Fibroblast of mammary gland (primary cell): ENCODE measurements around the gene LDB2.

Source experiments
- DNase-seq: peaks from one replicate; pipeline ENCODE4 v3.0.0-alpha.2; 2010; ENCODE audit warnings: low read depth
- H3K4me3 ChIP-seq: 2 replicates; pipeline ENCODE4 v1.5.1; 2011; ENCODE audit warnings: low read depth, mild to moderate bottlenecking, low read length, moderate library complexity; ENCODE audit not compliant: control insufficient read depth
- CTCF ChIP-seq: conservative IDR thresholded peaks from 2 replicates; pipeline ENCODE4 v1.5.1; 2011; ENCODE audit warnings: low read depth, low read length, inconsistent platforms; ENCODE audit not compliant: control insufficient read depth, insufficient read depth

Gene LDB2

GRCh38 chr4:16715482-16715881 lies 183.0 kb downstream of the LDB2 start:
- peak; percentile 9 for DNase-seq
- no peak overlapping the region for H3K4me3 ChIP-seq
- TF ChIP-seq CTCF, result no peak

GRCh38 chr4:16714191-16714590 lies 184.3 kb downstream of the LDB2 start:
- DNase-seq, result no peak
- no peak for TF ChIP-seq CTCF

GRCh38 chr4:16713696-16714095 lies 184.7 kb downstream of the LDB2 start:
- H3K4me3 ChIP-seq, result no peak overlapping the region
- no peak for DNase-seq
- no peak for TF ChIP-seq CTCF

More at GRCh38 chr4:16714191-16714590, 184.3 kb downstream of the LDB2 start:
- H3K4me3 ChIP-seq, result no peak overlapping the region

- no peak for DNase-seq
- no peak for TF ChIP-seq CTCF
- H3K4me3 ChIP-seq, result no peak overlapping the region
These were observed 185.2 kb downstream of the LDB2 start for GRCh38 chr4:16713271-16713670.

GRCh38 chr4:16710198-16710597 lies 188.2 kb downstream of the LDB2 start:
- H3K4me3 ChIP-seq, result no peak overlapping the region
- no peak for DNase-seq
- no peak for TF ChIP-seq CTCF

- peak; percentile 45 for DNase-seq
- TF ChIP-seq CTCF, result no peak
- H3K4me3 ChIP-seq, result no peak overlapping the region
These were observed 190.6 kb downstream of the LDB2 start for GRCh38 chr4:16707874-16708273.

- TF ChIP-seq CTCF, result no peak
These were observed 192.2 kb downstream of the LDB2 start for GRCh38 chr4:16706251-16706650.

More at GRCh38 chr4:16706251-16706650, 192.2 kb downstream of the LDB2 start:
- no peak overlapping the region for H3K4me3 ChIP-seq
- no peak for DNase-seq
